Measurements from ENCODE around the gene APOL6.

- TF ChIP-seq POLR2A (IDR thresholded peaks at IDR 0.05), result no peak
- no peak for TF ChIP-seq CTCF (IDR thresholded peaks at IDR 0.05)
- no peak for TF ChIP-seq EP300 (IDR thresholded peaks at IDR 0.05)
Measured at GRCh38 chr22:35695202-35695601, 47.0 kb downstream of the APOL6 start.
